A549 (cell line): ENCODE measurements around the gene BCL2L11. TPM values are rescaled to one million over a fixed set of nuclear protein-coding genes. Genes with fewer than 3 reads are reported as not detected.

Source experiments
- ATAC-seq, 2 experiments: fragments of 200-7000 bp in 1 of 2; fragments of >200 bp in 1 of 2; cut with Nextera tagmentation in 1 of 2; cut with Tn5 transposase in 1 of 2; 3 replicates each; pipeline versions ENCODE4 v1.8.0 to v1.9.1; 2018 to 2020; ENCODE audit warnings: mild to moderate bottlenecking in 1 of 2, moderate library complexity in 1 of 2
- CTCF ChIA-PET: fragments of 300-600 bp; sonication (Branson Sonifier 250); formaldehyde crosslinking; extraction: SDS; loops from one replicate; lab custom pipeline; 2021; ENCODE audit warnings: antibody characterized with exemption, inconsistent platforms; lab: Yijun Ruan, JAX
- POLR2A ChIA-PET: fragments of 350-600 bp; formaldehyde crosslinking; extraction: SDS; loops from one replicate; lab custom pipeline; 2021; ENCODE audit warnings: antibody characterized with exemption, inconsistent platforms; lab: Yijun Ruan, JAX
- DNase-seq, 2 experiments: peaks; one replicate each; pipeline versions ENCODE4 v3.0.0 to v3.0.0-alpha.2; 2011 to 2016; ENCODE audit warnings: low read depth in 1 of 2, low spot score in 1 of 2
- FAIRE-seq: peaks from 2 replicates; lab custom pipeline; 2011; peaks lifted over from hg19 to GRCh38; lab: Jason Lieb, UNC
- H3K27ac ChIP-seq, 2 experiments: fragments of >200 bp; sonication (Bioruptor Twin); formaldehyde crosslinking; 3 replicates each; pipeline ENCODE4 v1.5.1; 2016 to 2017
- H3K4me1 ChIP-seq: fragments of >200 bp; sonication (Bioruptor Twin); formaldehyde crosslinking; 3 replicates; pipeline ENCODE4 v1.6.1; 2016
- H3K4me2 ChIP-seq: fragments of >200 bp; sonication (Bioruptor Twin); formaldehyde crosslinking; 3 replicates; pipeline ENCODE4 v1.6.1; 2016
- H3K4me3 ChIP-seq: fragments of >200 bp; sonication (Bioruptor Twin); formaldehyde crosslinking; 3 replicates; pipeline ENCODE4 v1.5.1; 2016
- H3K9me3 ChIP-seq: fragments of >200 bp; sonication (Bioruptor Twin); formaldehyde crosslinking; 3 replicates; pipeline ENCODE4 v1.6.1; 2016
- CBX8 ChIP-seq: fragments of 200-600 bp; sonication (generic); IDR thresholded peaks from 2 replicates; pipeline ENCODE4 v1.6.1; 2016
- E2F6 ChIP-seq: IDR thresholded peaks from 2 replicates; pipeline ENCODE4 v1.6.1; 2012; ENCODE audit warnings: low read depth, borderline replicate concordance
- EP300 ChIP-seq, 2 experiments: fragments of >200 bp; sonication (Bioruptor Twin); formaldehyde crosslinking; IDR thresholded peaks; 2 replicates in 1 of 2; 3 replicates in 1 of 2; pipeline ENCODE4 v1.6.1; 2016 to 2017
- FOSL2 ChIP-seq, 2 experiments: fragments of 450-650 bp in 1 of 2; fragments of >200 bp in 1 of 2; sonication (Bioruptor Twin) in 1 of 2; formaldehyde crosslinking; IDR thresholded peaks; 2 replicates each; pipeline versions ENCODE4 v1.5.0 to v1.6.1; 2016 to 2020; ENCODE audit warnings: mild to moderate bottlenecking in 1 of 2, moderate library complexity in 1 of 2
- GATA3 ChIP-seq: IDR thresholded peaks from 2 replicates; pipeline ENCODE4 v1.6.1; 2012; ENCODE audit warnings: borderline replicate concordance
- HES2 ChIP-seq: fragments of >200 bp; sonication (Bioruptor Twin); formaldehyde crosslinking; IDR thresholded peaks from 2 replicates; pipeline ENCODE4 v1.6.1; 2016
- HOXA7 ChIP-seq: fragments of 250-450 bp; sonication (Bioruptor Pico); IDR thresholded peaks from 2 replicates; pipeline ENCODE4 v1.5.0; 2020; ENCODE audit warnings: mild to moderate bottlenecking, moderate library complexity
- HOXB5 ChIP-seq: fragments of 250-450 bp; sonication (Bioruptor Pico); IDR thresholded peaks from 2 replicates; pipeline ENCODE4 v1.5.0; 2020; ENCODE audit warnings: mild to moderate bottlenecking, moderate library complexity
- JUN ChIP-seq, 2 experiments: fragments of >200 bp; sonication (Bioruptor Twin); formaldehyde crosslinking; IDR thresholded peaks; 2 replicates in 1 of 2; 3 replicates in 1 of 2; pipeline ENCODE4 v1.6.1; 2016 to 2017
- JUNB ChIP-seq: fragments of >200 bp; sonication (Bioruptor Twin); formaldehyde crosslinking; IDR thresholded peaks from 2 replicates; pipeline ENCODE4 v1.6.1; 2016
- KDM5A ChIP-seq: fragments of 200-600 bp; sonication (generic); IDR thresholded peaks from 2 replicates; pipeline ENCODE4 v1.6.1; 2016; ENCODE audit warnings: antibody characterized with exemption, mild to moderate bottlenecking
- MAX ChIP-seq: IDR thresholded peaks from 2 replicates; pipeline ENCODE4 v1.6.1; 2012
- MAZ ChIP-seq: fragments of 150-350 bp; IDR thresholded peaks from 2 replicates; pipeline ENCODE4 v1.6.1; 2014; ENCODE audit warnings: antibody characterized with exemption, low read depth, low read length, borderline replicate concordance
- NFE2L2 ChIP-seq: fragments of 150-350 bp; conservative IDR thresholded peaks from 2 replicates; pipeline ENCODE4 v1.6.1; 2014; ENCODE audit warnings: low read length
- NPAS2 ChIP-seq: fragments of 250-450 bp; sonication (Bioruptor Pico); IDR thresholded peaks from 2 replicates; pipeline ENCODE4 v1.8.0; 2022; ENCODE audit warnings: mild to moderate bottlenecking, moderate library complexity, borderline replicate concordance
- POLR2A ChIP-seq: IDR thresholded peaks from 2 replicates; pipeline ENCODE4 v1.6.1; 2012; ENCODE audit warnings: mild to moderate bottlenecking, low read length
- RAD21 ChIP-seq, 2 experiments: fragments of >200 bp in 1 of 2; sonication (Bioruptor Twin) in 1 of 2; formaldehyde crosslinking in 1 of 2; IDR thresholded peaks in 1 of 2; conservative IDR thresholded peaks in 1 of 2; 2 replicates in 1 of 2; 3 replicates in 1 of 2; pipeline ENCODE4 v1.6.1; 2012 to 2018; ENCODE audit warnings: inconsistent platforms in 1 of 2
- SMC3 ChIP-seq: fragments of >200 bp; sonication (Bioruptor Twin); formaldehyde crosslinking; IDR thresholded peaks from 3 replicates; pipeline ENCODE4 v1.6.1; 2018; ENCODE audit warnings: inconsistent platforms
- TP53 ChIP-seq: fragments of 250-450 bp; sonication (Bioruptor Pico); IDR thresholded peaks from 2 replicates; pipeline ENCODE4 v1.5.0; 2021; ENCODE audit warnings: mild to moderate bottlenecking, moderate library complexity
- ZC3H11A ChIP-seq: fragments of 450-650 bp; IDR thresholded peaks from 2 replicates; pipeline ENCODE4 v1.6.1; 2014; ENCODE audit warnings: antibody characterized with exemption, mild to moderate bottlenecking
- WGBS: methylation state at CpG from one replicate; pipeline ENCODE4 v1.1.6; 2017; ENCODE audit errors: missing lambda C conversion rate; 5-methylcytosine and 5-hydroxymethylcytosine counted together
- polyA plus RNA-seq, 4 experiments: library from polyadenylated mRNA; depleted of rRNA in 3 of 4; stranded (reverse); fragments of >200 nt; fragmentation: RNase III in 1 of 4; extraction: RNeasy Plus Mini Kit Qiagen cat#74134 plus additional on column Dnase treatment in 1 of 4; gene quantifications; 2 replicates in 3 of 4; 3 replicates in 1 of 4; pipeline ENCODE4 v1.2.3, GENCODE V29; 2011 to 2017
- TF ChIP-seq, protein P1 (sequence below): fragments of 450-650 bp; IDR thresholded peaks from 2 replicates; pipeline ENCODE4 v1.6.1; 2014; ENCODE audit warnings: antibody characterized with exemption
- TF ChIP-seq, protein P2 (sequence below): fragments of >200 bp; sonication (Bioruptor Twin); formaldehyde crosslinking; IDR thresholded peaks from 3 replicates; pipeline ENCODE4 v1.6.1; 2016
- TF ChIP-seq, protein P3 (sequence below): fragments of >200 bp; sonication (Bioruptor Twin); formaldehyde crosslinking; IDR thresholded peaks from 3 replicates; pipeline ENCODE4 v1.5.1; 2016

Gene BCL2L11
- polyA plus RNA-seq, 2 of the 4 experiments (the other 2 are of a cell fraction): 7.4 to 14.5 TPM

GRCh38 chr2:111116843-111117597 is 3.7 kb upstream of the BCL2L11 start:
- POLR2A ChIA-PET: no interaction called here
- Histone ChIP-seq H3K4me2 (peak overlapping the region; percentile 99), H3K27ac (peak overlapping the region; percentile 79 to 91), H3K4me3 (peak overlapping the region; percentile 50), H3K9me3 (no peaks in the 10 kb centered on the region), H3K4me1 (peaks cover 12% of the 10 kb centered on the region; the same call in 2 of the 3 replicates)
- TF ChIP-seq RAD21 (conservative IDR thresholded peaks at IDR 0.05 in 1 of 2, IDR thresholded peaks at IDR 0.05 in 1 of 2): peak; percentile 95 to 97
- 0 out of 2 replicates have a peak, but pooled peaks have one; percentile 19 for TF ChIP-seq KDM5A
- peak; percentile 96 for TF ChIP-seq SMC3
- TF ChIP-seq HOXB5 (CRISPR knock-in tag): no peak
- TF ChIP-seq HOXA7 (CRISPR knock-in tag): no peak
- TF ChIP-seq, protein P1, sequence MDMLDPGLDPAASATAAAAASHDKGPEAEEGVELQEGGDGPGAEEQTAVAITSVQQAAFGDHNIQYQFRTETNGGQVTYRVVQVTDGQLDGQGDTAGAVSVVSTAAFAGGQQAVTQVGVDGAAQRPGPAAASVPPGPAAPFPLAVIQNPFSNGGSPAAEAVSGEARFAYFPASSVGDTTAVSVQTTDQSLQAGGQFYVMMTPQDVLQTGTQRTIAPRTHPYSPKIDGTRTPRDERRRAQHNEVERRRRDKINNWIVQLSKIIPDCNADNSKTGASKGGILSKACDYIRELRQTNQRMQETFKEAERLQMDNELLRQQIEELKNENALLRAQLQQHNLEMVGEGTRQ: no peak
- TF ChIP-seq, protein P2, sequence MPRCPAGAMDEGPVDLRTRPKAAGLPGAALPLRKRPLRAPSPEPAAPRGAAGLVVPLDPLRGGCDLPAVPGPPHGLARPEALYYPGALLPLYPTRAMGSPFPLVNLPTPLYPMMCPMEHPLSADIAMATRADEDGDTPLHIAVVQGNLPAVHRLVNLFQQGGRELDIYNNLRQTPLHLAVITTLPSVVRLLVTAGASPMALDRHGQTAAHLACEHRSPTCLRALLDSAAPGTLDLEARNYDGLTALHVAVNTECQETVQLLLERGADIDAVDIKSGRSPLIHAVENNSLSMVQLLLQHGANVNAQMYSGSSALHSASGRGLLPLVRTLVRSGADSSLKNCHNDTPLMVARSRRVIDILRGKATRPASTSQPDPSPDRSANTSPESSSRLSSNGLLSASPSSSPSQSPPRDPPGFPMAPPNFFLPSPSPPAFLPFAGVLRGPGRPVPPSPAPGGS: no peak
- TF ChIP-seq, protein P3, sequence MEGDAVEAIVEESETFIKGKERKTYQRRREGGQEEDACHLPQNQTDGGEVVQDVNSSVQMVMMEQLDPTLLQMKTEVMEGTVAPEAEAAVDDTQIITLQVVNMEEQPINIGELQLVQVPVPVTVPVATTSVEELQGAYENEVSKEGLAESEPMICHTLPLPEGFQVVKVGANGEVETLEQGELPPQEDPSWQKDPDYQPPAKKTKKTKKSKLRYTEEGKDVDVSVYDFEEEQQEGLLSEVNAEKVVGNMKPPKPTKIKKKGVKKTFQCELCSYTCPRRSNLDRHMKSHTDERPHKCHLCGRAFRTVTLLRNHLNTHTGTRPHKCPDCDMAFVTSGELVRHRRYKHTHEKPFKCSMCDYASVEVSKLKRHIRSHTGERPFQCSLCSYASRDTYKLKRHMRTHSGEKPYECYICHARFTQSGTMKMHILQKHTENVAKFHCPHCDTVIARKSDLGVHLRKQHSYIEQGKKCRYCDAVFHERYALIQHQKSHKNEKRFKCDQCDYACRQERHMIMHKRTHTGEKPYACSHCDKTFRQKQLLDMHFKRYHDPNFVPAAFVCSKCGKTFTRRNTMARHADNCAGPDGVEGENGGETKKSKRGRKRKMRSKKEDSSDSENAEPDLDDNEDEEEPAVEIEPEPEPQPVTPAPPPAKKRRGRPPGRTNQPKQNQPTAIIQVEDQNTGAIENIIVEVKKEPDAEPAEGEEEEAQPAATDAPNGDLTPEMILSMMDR: peak; percentile 92
- TF ChIP-seq MAZ: 0 out of 2 replicates have a peak, but pooled peaks have one; percentile 57
- no peak for TF ChIP-seq HES2
- 0 out of 5 replicates have a peak, but pooled peaks of 1 of the 2 experiments have one; percentile 5 for TF ChIP-seq JUN (IDR thresholded peaks at IDR 0.05)
- TF ChIP-seq CBX8: no peak
- TF ChIP-seq NPAS2: no peak
- no peak for FAIRE-seq
- CTCF ChIA-PET: interaction anchor here (0.7 to 2.4 kb wide), 21 partner anchors 9 to 599 kb away, joined by 3 to 23 read pairs (median 4); no protein-coding TSS in a partner anchor
- peak; percentile 76 to 85 for ATAC-seq
- 5% methylated on average over 26 of the region's 30 CpGs for WGBS
- DNase-seq: peak; percentile 86 to 87

GRCh38 chr2:111117598-111118480 is 2.9 kb upstream of the BCL2L11 start:
- CTCF ChIA-PET: interaction anchor here (0.6 to 2.4 kb wide), 22 partner anchors 8 to 599 kb away, joined by 3 to 23 read pairs (median 4); no protein-coding TSS in a partner anchor
- peak; percentile 9 to 15; a peak in 4 of 6 replicates for ATAC-seq
- H3K4me1 ChIP-seq: peaks cover 12% of the 10 kb centered on the region; the same call in 2 of the 3 replicates

More at GRCh38 chr2:111117598-111118480, 2.9 kb upstream of the BCL2L11 start:
- FAIRE-seq (no peak), DNase-seq (peak; percentile 35 to 67)
- H3K4me2 ChIP-seq: peak overlapping the region; percentile 99
- POLR2A ChIA-PET: no interaction called here
- no peaks in the 10 kb centered on the region for H3K9me3 ChIP-seq
- H3K4me3 ChIP-seq: peak overlapping the region; percentile 50
- peak; percentile 96 for TF ChIP-seq MAX
- TF ChIP-seq EP300 (IDR thresholded peaks at IDR 0.05): 0 out of 5 replicates have a peak, but pooled peaks of 1 of the 2 experiments have one; percentile 8
- TF ChIP-seq FOSL2 (IDR thresholded peaks at IDR 0.05): peak; percentile 13; the same call in 1 of the 2 replicates
- TF ChIP-seq FOSL2 (CRISPR knock-in tag; IDR thresholded peaks at IDR 0.05): peak; percentile 51; the same call in 1 of the 2 replicates
- TF ChIP-seq E2F6: peak; percentile 99
- TF ChIP-seq TP53: no peak
- TF ChIP-seq JUNB: 0 out of 2 replicates have a peak, but pooled peaks have one; percentile 31
- no peak for TF ChIP-seq MAZ
- no peak for TF ChIP-seq HOXA7 (CRISPR knock-in tag)
- TF ChIP-seq ZC3H11A: no peak
- TF ChIP-seq NFE2L2: no peak
- TF ChIP-seq GATA3: peak; percentile 35; the same call in 1 of the 2 replicates
- no peak for TF ChIP-seq NPAS2
- peak; percentile 10; the same call in 1 of the 2 replicates for TF ChIP-seq POLR2A
- peak in 1 of 2 experiments; percentile 32; a peak in 1 of 5 replicates for TF ChIP-seq JUN (IDR thresholded peaks at IDR 0.05)
- H3K27ac ChIP-seq: peak overlapping the region; percentile 79 to 91
- 15% methylated on average over 45 of the region's 64 CpGs for WGBS
